ENCODE measurements around the gene B4GALT6.

B4GALT6 gene

GRCh38 chr18:31645411-31645810 is 39.0 kb downstream of the B4GALT6 start:
- Histone ChIP-seq H3K9me3 (ENCODE audit: control insufficient read depth, low read length) (no peaks in the 10 kb centered on the region), H3K4me1 (ENCODE audit: control insufficient read depth, insufficient read depth, low read depth, low read length) (peaks cover 3% of the 10 kb centered on the region), H3K36me3 (ENCODE audit: control insufficient read depth in 1 of 2, insufficient read depth in 2 of 2, low read depth in 1 of 2, low read length in 2 of 2) (peaks cover 0 to 6% of the 10 kb centered on the region in 2 experiments), H2AK5ac (ENCODE audit: low read length, severe bottlenecking) (no peak overlapping the region), H3K79me1 (replicated peaks; ENCODE audit: low read length, poor library complexity, severe bottlenecking) (peaks cover 10% of the 10 kb centered on the region), H3K27ac (ENCODE audit: low read length, poor library complexity, severe bottlenecking) (no peak overlapping the region), H3K4ac (ENCODE audit: low read depth in 1 of 2, low read length in 2 of 2) (no peak overlapping the region), H2BK120ac (ENCODE audit: low read depth, low read length) (no peak overlapping the region), H3K23ac (ENCODE audit: low read length in 2 of 2) (no peak overlapping the region), H2BK15ac (ENCODE audit: low read depth, poor library complexity, severe bottlenecking) (no peak overlapping the region), H4K91ac (ENCODE audit: low read length) (no peak overlapping the region), H4K8ac (ENCODE audit: low read length) (no peak overlapping the region), H2AFZ (ENCODE audit: low read depth, low read length) (no peak overlapping the region), H3K4me2 (ENCODE audit: low read length, poor library complexity, severe bottlenecking) (no peak overlapping the region), H3K27me3 (ENCODE audit: control insufficient read depth in 1 of 2, insufficient read depth in 1 of 2, low read length in 2 of 2) (no peaks in the 10 kb centered on the region), H2BK12ac (ENCODE audit: low read length in 2 of 2) (no peak overlapping the region), H3K18ac (ENCODE audit: low read depth in 1 of 2, low read length in 2 of 2) (no peak overlapping the region), H3K9ac (ENCODE audit: low read length) (no peak overlapping the region), H3K4me3 (ENCODE audit: insufficient read depth in 1 of 2, low read depth in 1 of 2, low read length in 2 of 2) (no peak overlapping the region), H2BK5ac (ENCODE audit: low read depth, low read length, poor library complexity, severe bottlenecking) (no peak overlapping the region), H3K14ac (ENCODE audit: low read length in 2 of 2) (no peak overlapping the region)
- WGBS = no CpG with 5 or more reads among the region's 4 CpGs
- no peak for DNase-seq

- no peak overlapping the region for H3K23ac ChIP-seq (ENCODE audit: low read length in 2 of 2)
- DNase-seq = no peak
- H3K9me3 ChIP-seq (ENCODE audit: control insufficient read depth, low read length) = no peaks in the 10 kb centered on the region
- H3K4me1 ChIP-seq (ENCODE audit: control insufficient read depth, insufficient read depth, low read depth, low read length) = peaks cover 2% of the 10 kb centered on the region
- H4K91ac ChIP-seq (ENCODE audit: low read length) = no peak overlapping the region
- H2AK5ac ChIP-seq (ENCODE audit: low read length, severe bottlenecking) = no peak overlapping the region
- H3K18ac ChIP-seq (ENCODE audit: low read depth in 1 of 2, low read length in 2 of 2) = no peak overlapping the region
- no peak overlapping the region for H4K8ac ChIP-seq (ENCODE audit: low read length)
- no peaks in the 10 kb centered on the region for H3K27me3 ChIP-seq (ENCODE audit: control insufficient read depth in 1 of 2, insufficient read depth in 1 of 2, low read length in 2 of 2)
- 100% methylated on average over 3 of the region's 4 CpGs for WGBS
- H3K9ac ChIP-seq (ENCODE audit: low read length) = no peak overlapping the region
- no peak overlapping the region for H2BK120ac ChIP-seq (ENCODE audit: low read depth, low read length)
- H2BK5ac ChIP-seq (ENCODE audit: low read depth, low read length, poor library complexity, severe bottlenecking) = no peak overlapping the region
- peaks cover 0 to 10% of the 10 kb centered on the region in 2 experiments for H3K36me3 ChIP-seq (ENCODE audit: control insufficient read depth in 1 of 2, insufficient read depth in 2 of 2, low read depth in 1 of 2, low read length in 2 of 2)
- H2BK15ac ChIP-seq (ENCODE audit: low read depth, poor library complexity, severe bottlenecking) = no peak overlapping the region
- H3K79me1 ChIP-seq (replicated peaks; ENCODE audit: low read length, poor library complexity, severe bottlenecking) = peaks cover 8% of the 10 kb centered on the region
- no peak overlapping the region for H2BK12ac ChIP-seq (ENCODE audit: low read length in 2 of 2)
- H3K4me2 ChIP-seq (ENCODE audit: low read length, poor library complexity, severe bottlenecking) = no peak overlapping the region
- H3K4me3 ChIP-seq (ENCODE audit: insufficient read depth in 1 of 2, low read depth in 1 of 2, low read length in 2 of 2) = no peak overlapping the region
- H2AFZ ChIP-seq (ENCODE audit: low read depth, low read length) = no peak overlapping the region
- H3K14ac ChIP-seq (ENCODE audit: low read length in 2 of 2) = no peak overlapping the region
- H3K27ac ChIP-seq (ENCODE audit: low read length, poor library complexity, severe bottlenecking) = no peak overlapping the region
- no peak overlapping the region for H3K4ac ChIP-seq (ENCODE audit: low read depth in 1 of 2, low read length in 2 of 2)
Observed at GRCh38 chr18:31643003-31643402, 41.4 kb downstream of the B4GALT6 start.

- Histone ChIP-seq H3K9me3 (ENCODE audit: control insufficient read depth, low read length) (no peaks in the 10 kb centered on the region), H2BK120ac (ENCODE audit: low read depth, low read length) (no peak overlapping the region), H3K14ac (ENCODE audit: low read length in 2 of 2) (no peak overlapping the region), H4K8ac (ENCODE audit: low read length) (no peak overlapping the region), H2BK5ac (ENCODE audit: low read depth, low read length, poor library complexity, severe bottlenecking) (no peak overlapping the region), H2AFZ (ENCODE audit: low read depth, low read length) (no peak overlapping the region), H3K27ac (ENCODE audit: low read length, poor library complexity, severe bottlenecking) (no peak overlapping the region), H3K9ac (ENCODE audit: low read length) (no peak overlapping the region), H3K27me3 (ENCODE audit: control insufficient read depth in 1 of 2, insufficient read depth in 1 of 2, low read length in 2 of 2) (no peaks in the 10 kb centered on the region), H3K4me2 (ENCODE audit: low read length, poor library complexity, severe bottlenecking) (no peak overlapping the region), H3K79me1 (replicated peaks; ENCODE audit: low read length, poor library complexity, severe bottlenecking) (peaks cover 2% of the 10 kb centered on the region), H2BK15ac (ENCODE audit: low read depth, poor library complexity, severe bottlenecking) (no peak overlapping the region), H3K4ac (ENCODE audit: low read depth in 1 of 2, low read length in 2 of 2) (no peak overlapping the region), H2AK5ac (ENCODE audit: low read length, severe bottlenecking) (no peak overlapping the region), H3K23ac (ENCODE audit: low read length in 2 of 2) (no peak overlapping the region), H2BK12ac (ENCODE audit: low read length in 2 of 2) (no peak overlapping the region), H3K4me3 (ENCODE audit: insufficient read depth in 1 of 2, low read depth in 1 of 2, low read length in 2 of 2) (no peak overlapping the region), H3K4me1 (ENCODE audit: control insufficient read depth, insufficient read depth, low read depth, low read length) (no peaks in the 10 kb centered on the region), H4K91ac (ENCODE audit: low read length) (no peak overlapping the region), H3K18ac (ENCODE audit: low read depth in 1 of 2, low read length in 2 of 2) (no peak overlapping the region), H3K36me3 (ENCODE audit: control insufficient read depth in 1 of 2, insufficient read depth in 2 of 2, low read depth in 1 of 2, low read length in 2 of 2) (peaks cover 0 to 8% of the 10 kb centered on the region in 2 experiments)
- no peak for DNase-seq
- 83% methylated on average over 1 of the region's 3 CpGs for WGBS
Observed at GRCh38 chr18:31637445-31637844, 46.9 kb downstream of the B4GALT6 start.

- H2BK12ac ChIP-seq (ENCODE audit: low read length in 2 of 2) = no peak overlapping the region
- H2BK120ac ChIP-seq (ENCODE audit: low read depth, low read length) = no peak overlapping the region
Observed at GRCh38 chr18:31636387-31636786, 48.0 kb downstream of the B4GALT6 start.

More at GRCh38 chr18:31636387-31636786, 48.0 kb downstream of the B4GALT6 start:
- H3K9ac ChIP-seq (ENCODE audit: low read length) = no peak overlapping the region
- no peak overlapping the region for H2AFZ ChIP-seq (ENCODE audit: low read depth, low read length)
- no peak overlapping the region for H3K23ac ChIP-seq (ENCODE audit: low read length in 2 of 2)
- no peak overlapping the region for H4K8ac ChIP-seq (ENCODE audit: low read length)
- no peak overlapping the region for H2BK15ac ChIP-seq (ENCODE audit: low read depth, poor library complexity, severe bottlenecking)
- peaks cover 2% of the 10 kb centered on the region for H3K79me1 ChIP-seq (replicated peaks; ENCODE audit: low read length, poor library complexity, severe bottlenecking)
- H3K4me2 ChIP-seq (ENCODE audit: low read length, poor library complexity, severe bottlenecking) = no peak overlapping the region
- no peak overlapping the region for H3K14ac ChIP-seq (ENCODE audit: low read length in 2 of 2)
- no peak for DNase-seq
- H4K91ac ChIP-seq (ENCODE audit: low read length) = no peak overlapping the region
- no peak overlapping the region for H2AK5ac ChIP-seq (ENCODE audit: low read length, severe bottlenecking)
- no peak overlapping the region for H3K4me3 ChIP-seq (ENCODE audit: insufficient read depth in 1 of 2, low read depth in 1 of 2, low read length in 2 of 2)
- H3K4ac ChIP-seq (ENCODE audit: low read depth in 1 of 2, low read length in 2 of 2) = no peak overlapping the region
- H3K18ac ChIP-seq (ENCODE audit: low read depth in 1 of 2, low read length in 2 of 2) = no peak overlapping the region
- H3K36me3 ChIP-seq (ENCODE audit: control insufficient read depth in 1 of 2, insufficient read depth in 2 of 2, low read depth in 1 of 2, low read length in 2 of 2) = peaks cover 0 to 8% of the 10 kb centered on the region in 2 experiments
- H2BK5ac ChIP-seq (ENCODE audit: low read depth, low read length, poor library complexity, severe bottlenecking) = no peak overlapping the region
- H3K9me3 ChIP-seq (ENCODE audit: control insufficient read depth, low read length) = no peaks in the 10 kb centered on the region
- H3K4me1 ChIP-seq (ENCODE audit: control insufficient read depth, insufficient read depth, low read depth, low read length) = no peaks in the 10 kb centered on the region
- no peaks in the 10 kb centered on the region for H3K27me3 ChIP-seq (ENCODE audit: control insufficient read depth in 1 of 2, insufficient read depth in 1 of 2, low read length in 2 of 2)
- no peak overlapping the region for H3K27ac ChIP-seq (ENCODE audit: low read length, poor library complexity, severe bottlenecking)
